Right lung (tissue), 5 donors: ENCODE measurements around the gene RADIL. TPM values are rescaled to one million over a fixed set of nuclear protein-coding genes. Genes with fewer than 3 reads are reported as not detected.

Experiments
- DNase-seq, 2 donors: peaks; one replicate each; pipeline ENCODE4 v3.0.0-alpha.2; 2013
- polyA plus RNA-seq, 5 donors: library from polyadenylated mRNA; unstranded; fragments of 120-200 nt; gene quantifications; one replicate each; pipeline versions ENCODE4 v1.2.1 to v1.2.3, GENCODE V29; 2013; ENCODE audit warnings: inconsistent platforms in 1 of 5, low replicate concordance in 1 of 5; ENCODE audit not compliant: insufficient read length in 5 of 5, insufficient read depth in 1 of 5

RADIL gene
- polyA plus RNA-seq, 5 donors, result 6.6 to 12.9 (median 8.8) TPM

- DNase-seq, result no peak
Observed at GRCh38 chr7:4792537-4793126, 90.9 kb downstream of the RADIL start.

- DNase-seq, result peak in 1 of 2 donors; percentile 55
Observed at GRCh38 chr7:4791738-4792536, 91.6 kb downstream of the RADIL start.

GRCh38 chr7:4791101-4791737 lies 92.3 kb downstream of the RADIL start:
- DNase-seq, result no peak

- no peak for DNase-seq
Observed at GRCh38 chr7:4790516-4790991, 93.0 kb downstream of the RADIL start.

GRCh38 chr7:4790078-4790465 lies 93.4 kb downstream of the RADIL start:
- DNase-seq, result no peak

- DNase-seq, result no peak
Observed at GRCh38 chr7:4789194-4790077, 94.1 kb downstream of the RADIL start.

- DNase-seq, result no peak
Observed at GRCh38 chr7:4788627-4789189, 94.8 kb downstream of the RADIL start.

- DNase-seq, result no peak
Observed at GRCh38 chr7:4787947-4788626, 95.4 kb downstream of the RADIL start.

GRCh38 chr7:4787541-4787940 lies 96.0 kb downstream of the RADIL start:
- DNase-seq, result no peak

GRCh38 chr7:4786015-4786414 lies 97.5 kb downstream of the RADIL start:
- no peak for DNase-seq

- DNase-seq, result no peak
Observed at GRCh38 chr7:4785371-4785770, 98.1 kb downstream of the RADIL start.

GRCh38 chr7:4784799-4785198 lies 98.7 kb downstream of the RADIL start:
- DNase-seq, result no peak

GRCh38 chr7:4783762-4784351 lies 99.7 kb downstream of the RADIL start:
- no peak for DNase-seq

- DNase-seq, result no peak
Observed at GRCh38 chr7:4783292-4783652, 100.2 kb downstream of the RADIL start.

GRCh38 chr7:4782333-4783291 lies 100.9 kb downstream of the RADIL start:
- DNase-seq, result no peak

GRCh38 chr7:4781366-4782069 lies 102.0 kb downstream of the RADIL start:
- DNase-seq, result no peak

- no peak for DNase-seq
Observed at GRCh38 chr7:4779118-4779517, 104.4 kb downstream of the RADIL start.

GRCh38 chr7:4775848-4776623 lies 107.5 kb downstream of the RADIL start:
- DNase-seq, result peak in 1 of 2 donors; percentile 20
